ENCODE results near the gene TRIP6. TPM values are rescaled to one million over a fixed set of nuclear protein-coding genes. Genes with fewer than 3 reads are reported as not detected.

TRIP6 gene
- total and polyA plus RNA-seq, 2 experiments from 2014 or later = 44.6 to 112 TPM

- DNase-seq (ENCODE audit: low spot score) = peak; percentile 97
- H3K4me2 ChIP-seq = peak within 1 kb of the TSS; percentile 82
- peak within 1 kb of the TSS; percentile 96 for H3K4me3 ChIP-seq
- peaks cover 15% of the 10 kb centered on the region for H3K27me3 Mint-ChIP-seq (ENCODE audit: insufficient read depth, low read depth, poor library complexity)
- no peaks in the 10 kb centered on the region for H3K9me2 ChIP-seq (ENCODE audit: insufficient read depth)
- H3K36me3 Mint-ChIP-seq (ENCODE audit: low read depth) = peaks cover 10% of the 10 kb centered on the region
- H3K4me1 ChIP-seq (ENCODE audit: insufficient read depth) = peaks cover 5% of the 10 kb centered on the region; the same call in 1 of the 2 replicates
- peak; percentile 97 for ATAC-seq
- H3K4me1 Mint-ChIP-seq = peaks cover 8% of the 10 kb centered on the region; the same call in 2 of the 3 replicates
- H3K36me3 ChIP-seq (ENCODE audit: insufficient read depth) = no peaks in the 10 kb centered on the region; the same call in 1 of the 2 replicates
- H4K20me1 ChIP-seq (replicated peaks; ENCODE audit: insufficient read depth) = no peaks in the 10 kb centered on the region
- peak within 1 kb of the TSS; percentile 57; the same call in 1 of the 2 replicates for H3K27ac ChIP-seq (ENCODE audit: low read depth)
- TF ChIP-seq POLR2AphosphoS5 (IDR thresholded peaks at IDR 0.05; ENCODE audit: low read depth) (peak; percentile 72), REST (IDR thresholded peaks at IDR 0.05; ENCODE audit: unreplicated experiment) (no peak), JUNB (IDR thresholded peaks at IDR 0.05; ENCODE audit: unreplicated experiment) (no peak), ZNF462 (CRISPR knock-in tag; IDR thresholded peaks at IDR 0.05) (0 out of 2 replicates have a peak, but pooled peaks have one; percentile 7), CREB1 (CRISPR knock-in tag; IDR thresholded peaks at IDR 0.05; ENCODE audit: low read depth) (peak; percentile 84), ZNF114 (CRISPR knock-in tag; IDR thresholded peaks at IDR 0.05) (no peak), EZH2phosphoT487 (IDR thresholded peaks at IDR 0.05; ENCODE audit: unreplicated experiment) (no peak), STAT1 (IDR thresholded peaks at IDR 0.05; ENCODE audit: unreplicated experiment) (no peak), ZNF331 (CRISPR knock-in tag; IDR thresholded peaks at IDR 0.05; ENCODE audit: low read depth) (no peak), NANOG (IDR thresholded peaks at IDR 0.05; ENCODE audit: borderline replicate concordance) (no peak)
- TF ChIP-seq, protein P1, sequence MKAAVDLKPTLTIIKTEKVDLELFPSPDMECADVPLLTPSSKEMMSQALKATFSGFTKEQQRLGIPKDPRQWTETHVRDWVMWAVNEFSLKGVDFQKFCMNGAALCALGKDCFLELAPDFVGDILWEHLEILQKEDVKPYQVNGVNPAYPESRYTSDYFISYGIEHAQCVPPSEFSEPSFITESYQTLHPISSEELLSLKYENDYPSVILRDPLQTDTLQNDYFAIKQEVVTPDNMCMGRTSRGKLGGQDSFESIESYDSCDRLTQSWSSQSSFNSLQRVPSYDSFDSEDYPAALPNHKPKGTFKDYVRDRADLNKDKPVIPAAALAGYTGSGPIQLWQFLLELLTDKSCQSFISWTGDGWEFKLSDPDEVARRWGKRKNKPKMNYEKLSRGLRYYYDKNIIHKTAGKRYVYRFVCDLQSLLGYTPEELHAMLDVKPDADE (IDR thresholded peaks at IDR 0.05) = no peak; the same call in 1 of the 2 replicates
- TF ChIP-seq, protein P2, sequence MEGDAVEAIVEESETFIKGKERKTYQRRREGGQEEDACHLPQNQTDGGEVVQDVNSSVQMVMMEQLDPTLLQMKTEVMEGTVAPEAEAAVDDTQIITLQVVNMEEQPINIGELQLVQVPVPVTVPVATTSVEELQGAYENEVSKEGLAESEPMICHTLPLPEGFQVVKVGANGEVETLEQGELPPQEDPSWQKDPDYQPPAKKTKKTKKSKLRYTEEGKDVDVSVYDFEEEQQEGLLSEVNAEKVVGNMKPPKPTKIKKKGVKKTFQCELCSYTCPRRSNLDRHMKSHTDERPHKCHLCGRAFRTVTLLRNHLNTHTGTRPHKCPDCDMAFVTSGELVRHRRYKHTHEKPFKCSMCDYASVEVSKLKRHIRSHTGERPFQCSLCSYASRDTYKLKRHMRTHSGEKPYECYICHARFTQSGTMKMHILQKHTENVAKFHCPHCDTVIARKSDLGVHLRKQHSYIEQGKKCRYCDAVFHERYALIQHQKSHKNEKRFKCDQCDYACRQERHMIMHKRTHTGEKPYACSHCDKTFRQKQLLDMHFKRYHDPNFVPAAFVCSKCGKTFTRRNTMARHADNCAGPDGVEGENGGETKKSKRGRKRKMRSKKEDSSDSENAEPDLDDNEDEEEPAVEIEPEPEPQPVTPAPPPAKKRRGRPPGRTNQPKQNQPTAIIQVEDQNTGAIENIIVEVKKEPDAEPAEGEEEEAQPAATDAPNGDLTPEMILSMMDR (conservative IDR thresholded peaks at IDR 0.05; ENCODE audit: low read depth in 2 of 2) = peak; percentile 90 to 97
- H2AFZ ChIP-seq = peak within 1 kb of the TSS; percentile 93
- H3K27me3 ChIP-seq (ENCODE audit: insufficient read depth) = no peaks in the 10 kb centered on the region
- peak within 1 kb of the TSS; percentile 94 for H3K4me3 Mint-ChIP-seq
- H3F3A ChIP-seq (replicated peaks; ENCODE audit: low read depth) = 0 out of 2 replicates have a peak, but pooled peaks cover 3% of the 10 kb centered on the region
- no peaks in the 10 kb centered on the region for H3K9me3 Mint-ChIP-seq
- peak within 1 kb of the TSS; percentile 91 for H3K27ac Mint-ChIP-seq
- H3K79me2 ChIP-seq (replicated peaks; ENCODE audit: insufficient read depth) = peaks cover 40% of the 10 kb centered on the region
Measured at GRCh38 chr7:100852048-100852872, 14.9 kb upstream of the TRIP6 start, which contains the start of gene SLC12A9. TSS of gene SLC12A9 (plus strand) at chr7:100852713. CDS start at chr7:100854198, 1,485 bp downstream.

Data from GM23338 (cell line).